Measurements from ENCODE around the gene IL36G.

IL36G gene

GRCh38 chr2:112947374-112947773 lies 30.4 kb upstream of the IL36G start:
- no peak overlapping the region for H3K4me3 ChIP-seq (ENCODE audit: low read depth, low read length)
- H3K36me3 ChIP-seq (ENCODE audit: control insufficient read depth, insufficient read depth, low read length) = no peaks in the 10 kb centered on the region
- 0 out of 2 replicates have a peak, but pooled peaks cover 4% of the 10 kb centered on the region for H3K27me3 ChIP-seq (ENCODE audit: control insufficient read depth, insufficient read depth, low read length)
- H3K27ac ChIP-seq (ENCODE audit: low read depth, low read length) = no peak overlapping the region
- no peaks in the 10 kb centered on the region for H3K4me1 ChIP-seq (ENCODE audit: control insufficient read depth, insufficient read depth, low read length)
- no peak overlapping the region for H3K9ac ChIP-seq (ENCODE audit: low read length)
- peaks cover 14% of the 10 kb centered on the region; the same call in 1 of the 2 replicates for H3K9me3 ChIP-seq (ENCODE audit: control insufficient read depth, insufficient read depth, low read depth, low read length)

GRCh38 chr2:112949456-112949855 lies 28.4 kb upstream of the IL36G start:
- H3K27me3 ChIP-seq (ENCODE audit: control insufficient read depth, insufficient read depth, low read length) = 0 out of 2 replicates have a peak, but pooled peaks cover 4% of the 10 kb centered on the region

GRCh38 chr2:112954364-112954763 lies 23.4 kb upstream of the IL36G start:
- H3K27ac ChIP-seq (ENCODE audit: low read depth, low read length) = no peak overlapping the region
- 0 out of 2 replicates have a peak, but pooled peaks cover 9% of the 10 kb centered on the region for H3K27me3 ChIP-seq (ENCODE audit: control insufficient read depth, insufficient read depth, low read length)
- H3K4me1 ChIP-seq (ENCODE audit: control insufficient read depth, insufficient read depth, low read length) = peaks cover 3% of the 10 kb centered on the region; the same call in 1 of the 2 replicates
- no peak overlapping the region for H3K9ac ChIP-seq (ENCODE audit: low read length)
- no peaks in the 10 kb centered on the region for H3K9me3 ChIP-seq (ENCODE audit: control insufficient read depth, insufficient read depth, low read depth, low read length)
- no peak overlapping the region for H3K4me3 ChIP-seq (ENCODE audit: low read depth, low read length)
- H3K36me3 ChIP-seq (ENCODE audit: control insufficient read depth, insufficient read depth, low read length) = no peaks in the 10 kb centered on the region

More at GRCh38 chr2:112949456-112949855, 28.4 kb upstream of the IL36G start:
- Histone ChIP-seq H3K27ac (ENCODE audit: low read depth, low read length) (no peak overlapping the region), H3K4me3 (ENCODE audit: low read depth, low read length) (no peak overlapping the region), H3K36me3 (ENCODE audit: control insufficient read depth, insufficient read depth, low read length) (no peaks in the 10 kb centered on the region), H3K9ac (ENCODE audit: low read length) (no peak overlapping the region), H3K4me1 (ENCODE audit: control insufficient read depth, insufficient read depth, low read length) (no peaks in the 10 kb centered on the region), H3K9me3 (ENCODE audit: control insufficient read depth, insufficient read depth, low read depth, low read length) (peaks cover 14% of the 10 kb centered on the region; the same call in 1 of the 2 replicates)

- peaks cover 3% of the 10 kb centered on the region; the same call in 1 of the 2 replicates for H3K4me1 ChIP-seq (ENCODE audit: control insufficient read depth, insufficient read depth, low read length)
- H3K36me3 ChIP-seq (ENCODE audit: control insufficient read depth, insufficient read depth, low read length) = no peaks in the 10 kb centered on the region
- no peak overlapping the region for H3K4me3 ChIP-seq (ENCODE audit: low read depth, low read length)
- H3K9ac ChIP-seq (ENCODE audit: low read length) = no peak overlapping the region
- H3K27me3 ChIP-seq (ENCODE audit: control insufficient read depth, insufficient read depth, low read length) = 0 out of 2 replicates have a peak, but pooled peaks cover 5% of the 10 kb centered on the region
- no peaks in the 10 kb centered on the region for H3K9me3 ChIP-seq (ENCODE audit: control insufficient read depth, insufficient read depth, low read depth, low read length)
- no peak overlapping the region for H3K27ac ChIP-seq (ENCODE audit: low read depth, low read length)
Measured at GRCh38 chr2:112957511-112957910, 20.3 kb upstream of the IL36G start.

GRCh38 chr2:112958428-112959108 lies 19.2 kb upstream of the IL36G start:
- no peaks in the 10 kb centered on the region for H3K9me3 ChIP-seq (ENCODE audit: control insufficient read depth, insufficient read depth, low read depth, low read length)
- no peak overlapping the region for H3K4me3 ChIP-seq (ENCODE audit: low read depth, low read length)
- no peaks in the 10 kb centered on the region for H3K36me3 ChIP-seq (ENCODE audit: control insufficient read depth, insufficient read depth, low read length)
- no peak overlapping the region for H3K27ac ChIP-seq (ENCODE audit: low read depth, low read length)
- H3K4me1 ChIP-seq (ENCODE audit: control insufficient read depth, insufficient read depth, low read length) = peaks cover 3% of the 10 kb centered on the region; the same call in 1 of the 2 replicates
- H3K9ac ChIP-seq (ENCODE audit: low read length) = no peak overlapping the region
- H3K27me3 ChIP-seq (ENCODE audit: control insufficient read depth, insufficient read depth, low read length) = 0 out of 2 replicates have a peak, but pooled peaks cover 5% of the 10 kb centered on the region

- no peaks in the 10 kb centered on the region for H3K36me3 ChIP-seq (ENCODE audit: control insufficient read depth, insufficient read depth, low read length)
- H3K4me1 ChIP-seq (ENCODE audit: control insufficient read depth, insufficient read depth, low read length) = peaks cover 3% of the 10 kb centered on the region; the same call in 1 of the 2 replicates
- 0 out of 2 replicates have a peak, but pooled peaks cover 5% of the 10 kb centered on the region for H3K27me3 ChIP-seq (ENCODE audit: control insufficient read depth, insufficient read depth, low read length)
- H3K9ac ChIP-seq (ENCODE audit: low read length) = no peak overlapping the region
- no peaks in the 10 kb centered on the region for H3K9me3 ChIP-seq (ENCODE audit: control insufficient read depth, insufficient read depth, low read depth, low read length)
- no peak overlapping the region for H3K4me3 ChIP-seq (ENCODE audit: low read depth, low read length)
- no peak overlapping the region for H3K27ac ChIP-seq (ENCODE audit: low read depth, low read length)
Measured at GRCh38 chr2:112959109-112959812, 18.5 kb upstream of the IL36G start.

GRCh38 chr2:112960230-112960825 lies 17.5 kb upstream of the IL36G start:
- Histone ChIP-seq H3K4me3 (ENCODE audit: low read depth, low read length) (no peak overlapping the region), H3K9ac (ENCODE audit: low read length) (no peak overlapping the region), H3K9me3 (ENCODE audit: control insufficient read depth, insufficient read depth, low read depth, low read length) (no peaks in the 10 kb centered on the region), H3K4me1 (ENCODE audit: control insufficient read depth, insufficient read depth, low read length) (peaks cover 3% of the 10 kb centered on the region; the same call in 1 of the 2 replicates), H3K36me3 (ENCODE audit: control insufficient read depth, insufficient read depth, low read length) (no peaks in the 10 kb centered on the region), H3K27me3 (ENCODE audit: control insufficient read depth, insufficient read depth, low read length) (0 out of 2 replicates have a peak, but pooled peaks cover 5% of the 10 kb centered on the region), H3K27ac (ENCODE audit: low read depth, low read length) (no peak overlapping the region)

- H3K4me1 ChIP-seq (ENCODE audit: control insufficient read depth, insufficient read depth, low read length) = peaks cover 3% of the 10 kb centered on the region; the same call in 1 of the 2 replicates
- no peak overlapping the region for H3K4me3 ChIP-seq (ENCODE audit: low read depth, low read length)
- no peak overlapping the region for H3K9ac ChIP-seq (ENCODE audit: low read length)
- no peak overlapping the region for H3K27ac ChIP-seq (ENCODE audit: low read depth, low read length)
- no peaks in the 10 kb centered on the region for H3K36me3 ChIP-seq (ENCODE audit: control insufficient read depth, insufficient read depth, low read length)
- no peaks in the 10 kb centered on the region for H3K9me3 ChIP-seq (ENCODE audit: control insufficient read depth, insufficient read depth, low read depth, low read length)
- H3K27me3 ChIP-seq (ENCODE audit: control insufficient read depth, insufficient read depth, low read length) = no peaks in the 10 kb centered on the region
Measured at GRCh38 chr2:112962308-112963175, 15.3 kb upstream of the IL36G start.

GRCh38 chr2:112967023-112967422 lies 10.8 kb upstream of the IL36G start:
- peaks cover 10% of the 10 kb centered on the region for H3K27me3 ChIP-seq (ENCODE audit: control insufficient read depth, insufficient read depth, low read length)
- H3K4me1 ChIP-seq (ENCODE audit: control insufficient read depth, insufficient read depth, low read length) = no peaks in the 10 kb centered on the region
- no peak overlapping the region for H3K9ac ChIP-seq (ENCODE audit: low read length)

GRCh38 chr2:112972423-112973086 lies 5.3 kb upstream of the IL36G start:
- Histone ChIP-seq H3K27ac (ENCODE audit: low read depth, low read length) (no peak overlapping the region), H3K36me3 (ENCODE audit: control insufficient read depth, insufficient read depth, low read length) (no peaks in the 10 kb centered on the region), H3K27me3 (ENCODE audit: control insufficient read depth, insufficient read depth, low read length) (peaks cover 26% of the 10 kb centered on the region), H3K4me1 (ENCODE audit: control insufficient read depth, insufficient read depth, low read length) (no peaks in the 10 kb centered on the region), H3K4me3 (ENCODE audit: low read depth, low read length) (no peak overlapping the region), H3K9me3 (ENCODE audit: control insufficient read depth, insufficient read depth, low read depth, low read length) (no peaks in the 10 kb centered on the region), H3K9ac (ENCODE audit: low read length) (no peak overlapping the region)

More at GRCh38 chr2:112967023-112967422, 10.8 kb upstream of the IL36G start:
- H3K4me3 ChIP-seq (ENCODE audit: low read depth, low read length) = no peak overlapping the region
- no peaks in the 10 kb centered on the region for H3K9me3 ChIP-seq (ENCODE audit: control insufficient read depth, insufficient read depth, low read depth, low read length)
- H3K27ac ChIP-seq (ENCODE audit: low read depth, low read length) = no peak overlapping the region
- H3K36me3 ChIP-seq (ENCODE audit: control insufficient read depth, insufficient read depth, low read length) = no peaks in the 10 kb centered on the region
